ENCODE measurements around the gene BMP7.

- TF ChIP-seq CTCF (conservative IDR thresholded peaks at IDR 0.05; ENCODE audit: low read depth, low read length) (no peak), EZH2 (IDR thresholded peaks at IDR 0.05; ENCODE audit: borderline replicate concordance, low read depth, low read length, poor library complexity, severe bottlenecking) (no peak)
Measured at GRCh38 chr20:57205606-57206219, 60.7 kb downstream of the BMP7 start.

Data from A673 (cell line).